Measurements from ENCODE around the gene MAPK10. TPM values are rescaled to one million over a fixed set of nuclear protein-coding genes. Genes with fewer than 3 reads are reported as not detected.
A peak's percentile ranks its signal among the peaks of the same experiment; 100 is the strongest.

The MAPK10 gene
- total RNA-seq, 1 donor from 2014 or later: 30.7 TPM

GRCh38 chr4:85963231-85963630, 396.6 kb downstream of the MAPK10 start:
- intact Hi-C loops (cut with DNase I): no loop called here
- TF ChIP-seq CTCF (IDR thresholded peaks at IDR 0.05): no peak

GRCh38 chr4:85961887-85962286, 398.0 kb downstream of the MAPK10 start:
- intact Hi-C loops (cut with DNase I): no loop called here
- DNase-seq (no peak), ATAC-seq (no peak)
- Histone ChIP-seq H3K27ac (no peak overlapping the region), H3K36me3 (no peaks in the 10 kb centered on the region), H3K4me1 (no peaks in the 10 kb centered on the region), H3K4me3 (no peak overlapping the region), H3K9me3 (no peaks in the 10 kb centered on the region), H3K27me3 (ENCODE audit: low read depth) (no peaks in the 10 kb centered on the region)
- no peak for TF ChIP-seq CTCF (IDR thresholded peaks at IDR 0.05)

More at GRCh38 chr4:85963231-85963630, 396.6 kb downstream of the MAPK10 start:
- Histone ChIP-seq H3K27me3 (ENCODE audit: low read depth) (no peaks in the 10 kb centered on the region), H3K9me3 (no peaks in the 10 kb centered on the region), H3K27ac (no peak overlapping the region), H3K4me3 (no peak overlapping the region), H3K4me1 (no peaks in the 10 kb centered on the region), H3K36me3 (no peaks in the 10 kb centered on the region)
- DNase-seq: no peak
- no peak for ATAC-seq

GRCh38 chr4:85956293-85956945, 403.4 kb downstream of the MAPK10 start:
- H3K4me1 ChIP-seq: peaks cover 6% of the 10 kb centered on the region
- DNase-seq (no peak), ATAC-seq (no peak)
- no peaks in the 10 kb centered on the region for H3K9me3 ChIP-seq
- no peak for TF ChIP-seq CTCF (IDR thresholded peaks at IDR 0.05)
- no peak overlapping the region for H3K4me3 ChIP-seq
- H3K36me3 ChIP-seq: no peaks in the 10 kb centered on the region
- intact Hi-C loops (cut with DNase I): no loop called here
- no peaks in the 10 kb centered on the region for H3K27me3 ChIP-seq (ENCODE audit: low read depth)
- H3K27ac ChIP-seq: no peak overlapping the region

- H3K27me3 ChIP-seq (ENCODE audit: low read depth): no peaks in the 10 kb centered on the region
- intact Hi-C loops (cut with DNase I): no loop called here
- peaks cover 6% of the 10 kb centered on the region for H3K4me1 ChIP-seq
- TF ChIP-seq CTCF (IDR thresholded peaks at IDR 0.05): no peak
- no peak overlapping the region for H3K27ac ChIP-seq
- no peaks in the 10 kb centered on the region for H3K36me3 ChIP-seq
- no peak for ATAC-seq
- no peaks in the 10 kb centered on the region for H3K9me3 ChIP-seq
- no peak for DNase-seq
- no peak overlapping the region for H3K4me3 ChIP-seq
Observed at GRCh38 chr4:85955620-85956292, 404.1 kb downstream of the MAPK10 start.

GRCh38 chr4:85953651-85954018, 406.2 kb downstream of the MAPK10 start:
- Histone ChIP-seq H3K4me1 (peaks cover 6% of the 10 kb centered on the region), H3K4me3 (no peak overlapping the region), H3K9me3 (no peaks in the 10 kb centered on the region), H3K27ac (no peak overlapping the region), H3K36me3 (no peaks in the 10 kb centered on the region), H3K27me3 (ENCODE audit: low read depth) (no peaks in the 10 kb centered on the region)
- intact Hi-C loops (cut with DNase I): no loop called here
- ATAC-seq: peak in 1 of 2 donors; percentile 51
- DNase-seq: no peak
- TF ChIP-seq CTCF (IDR thresholded peaks at IDR 0.05): no peak
